ENCODE measurements around the gene ABTB2.
"Not testable (repeated sequence)": the region's sequence is repeated elsewhere in the genome, so short reads cannot be mapped to it uniquely, and the experiment has no call there.

DNA sequence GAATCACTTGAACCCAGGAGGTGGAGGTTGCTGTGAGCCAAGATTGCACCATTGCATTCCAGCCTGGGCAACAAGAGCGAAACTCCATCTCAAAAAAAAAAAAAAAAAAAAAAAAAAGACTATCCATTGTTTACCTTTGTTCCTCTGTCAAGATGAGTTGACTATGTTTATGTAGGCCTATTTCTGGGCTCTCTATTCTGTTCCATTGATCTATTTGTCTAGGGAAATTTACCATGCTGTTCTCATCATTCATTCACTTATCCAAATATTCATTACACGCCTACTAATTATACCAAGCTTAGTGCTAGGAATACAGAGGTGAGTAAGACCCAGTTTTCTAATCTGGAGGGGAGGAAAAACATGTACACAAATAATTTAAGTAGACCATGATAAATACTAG lies 139.1 kb downstream of the ABTB2 start:
- TF ChIP-seq, protein P1, sequence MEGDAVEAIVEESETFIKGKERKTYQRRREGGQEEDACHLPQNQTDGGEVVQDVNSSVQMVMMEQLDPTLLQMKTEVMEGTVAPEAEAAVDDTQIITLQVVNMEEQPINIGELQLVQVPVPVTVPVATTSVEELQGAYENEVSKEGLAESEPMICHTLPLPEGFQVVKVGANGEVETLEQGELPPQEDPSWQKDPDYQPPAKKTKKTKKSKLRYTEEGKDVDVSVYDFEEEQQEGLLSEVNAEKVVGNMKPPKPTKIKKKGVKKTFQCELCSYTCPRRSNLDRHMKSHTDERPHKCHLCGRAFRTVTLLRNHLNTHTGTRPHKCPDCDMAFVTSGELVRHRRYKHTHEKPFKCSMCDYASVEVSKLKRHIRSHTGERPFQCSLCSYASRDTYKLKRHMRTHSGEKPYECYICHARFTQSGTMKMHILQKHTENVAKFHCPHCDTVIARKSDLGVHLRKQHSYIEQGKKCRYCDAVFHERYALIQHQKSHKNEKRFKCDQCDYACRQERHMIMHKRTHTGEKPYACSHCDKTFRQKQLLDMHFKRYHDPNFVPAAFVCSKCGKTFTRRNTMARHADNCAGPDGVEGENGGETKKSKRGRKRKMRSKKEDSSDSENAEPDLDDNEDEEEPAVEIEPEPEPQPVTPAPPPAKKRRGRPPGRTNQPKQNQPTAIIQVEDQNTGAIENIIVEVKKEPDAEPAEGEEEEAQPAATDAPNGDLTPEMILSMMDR (IDR thresholded peaks at IDR 0.05), result not testable (repeated sequence)
- TF ChIP-seq POLR2A (IDR thresholded peaks at IDR 0.05), result not testable (repeated sequence)

All from Peyer's patch (tissue), 4 donors.